ENCODE results near the gene MYO1D. TPM values are rescaled to one million over a fixed set of nuclear protein-coding genes. Genes with fewer than 3 reads are reported as not detected.

Gene MYO1D
- total and polyA plus RNA-seq, 4 donors: 4.5 to 22.9 (median 13.3) TPM

DNA sequence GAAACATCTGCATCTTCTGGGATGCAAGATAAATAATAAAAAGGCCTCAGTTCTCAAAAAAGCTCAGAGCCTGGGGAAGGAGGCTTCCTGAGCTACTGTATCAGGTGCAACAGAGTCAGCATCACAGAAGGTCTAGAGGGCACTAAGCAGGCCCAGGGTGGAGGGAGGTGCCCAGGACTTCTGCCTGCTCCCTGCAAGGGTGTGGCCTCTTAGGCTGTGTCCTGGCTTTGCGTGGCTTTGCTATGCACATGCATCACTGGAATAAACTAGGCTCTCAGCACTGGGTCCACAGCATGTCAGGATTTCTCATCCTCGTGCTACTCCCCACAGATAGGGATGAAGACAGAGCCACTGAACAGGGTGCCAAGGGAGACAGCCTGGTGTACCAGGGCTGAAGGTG is 364.6 kb downstream of the MYO1D start:
- TF ChIP-seq EGR1 (IDR thresholded peaks at IDR 0.05; ENCODE audit: low read depth in 2 of 2) (no peak), FOXA2 (IDR thresholded peaks at IDR 0.05) (no peak), SP1 (IDR thresholded peaks at IDR 0.05) (no peak), JUND (IDR thresholded peaks at IDR 0.05) (no peak), GABPA (IDR thresholded peaks at IDR 0.05 in 1 of 2, conservative IDR thresholded peaks at IDR 0.05 in 1 of 2) (no peak), YY1 (IDR thresholded peaks at IDR 0.05) (no peak), NR2F2 (IDR thresholded peaks at IDR 0.05) (no peak), TAF1 (conservative IDR thresholded peaks at IDR 0.05) (no peak), FOXA1 (IDR thresholded peaks at IDR 0.05) (no peak), RAD21 (IDR thresholded peaks at IDR 0.05) (no peak), RXRA (IDR thresholded peaks at IDR 0.05) (no peak), HNF4G (IDR thresholded peaks at IDR 0.05) (no peak)
- TF ChIP-seq, protein P1, sequence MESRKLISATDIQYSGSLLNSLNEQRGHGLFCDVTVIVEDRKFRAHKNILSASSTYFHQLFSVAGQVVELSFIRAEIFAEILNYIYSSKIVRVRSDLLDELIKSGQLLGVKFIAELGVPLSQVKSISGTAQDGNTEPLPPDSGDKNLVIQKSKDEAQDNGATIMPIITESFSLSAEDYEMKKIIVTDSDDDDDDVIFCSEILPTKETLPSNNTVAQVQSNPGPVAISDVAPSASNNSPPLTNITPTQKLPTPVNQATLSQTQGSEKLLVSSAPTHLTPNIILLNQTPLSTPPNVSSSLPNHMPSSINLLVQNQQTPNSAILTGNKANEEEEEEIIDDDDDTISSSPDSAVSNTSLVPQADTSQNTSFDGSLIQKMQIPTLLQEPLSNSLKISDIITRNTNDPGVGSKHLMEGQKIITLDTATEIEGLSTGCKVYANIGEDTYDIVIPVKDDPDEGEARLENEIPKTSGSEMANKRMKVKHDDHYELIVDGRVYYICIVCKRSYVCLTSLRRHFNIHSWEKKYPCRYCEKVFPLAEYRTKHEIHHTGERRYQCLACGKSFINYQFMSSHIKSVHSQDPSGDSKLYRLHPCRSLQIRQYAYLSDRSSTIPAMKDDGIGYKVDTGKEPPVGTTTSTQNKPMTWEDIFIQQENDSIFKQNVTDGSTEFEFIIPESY (IDR thresholded peaks at IDR 0.05): no peak
- TF ChIP-seq, protein P2, sequence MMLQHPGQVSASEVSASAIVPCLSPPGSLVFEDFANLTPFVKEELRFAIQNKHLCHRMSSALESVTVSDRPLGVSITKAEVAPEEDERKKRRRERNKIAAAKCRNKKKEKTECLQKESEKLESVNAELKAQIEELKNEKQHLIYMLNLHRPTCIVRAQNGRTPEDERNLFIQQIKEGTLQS (IDR thresholded peaks at IDR 0.05): no peak
- TF ChIP-seq, protein P3, sequence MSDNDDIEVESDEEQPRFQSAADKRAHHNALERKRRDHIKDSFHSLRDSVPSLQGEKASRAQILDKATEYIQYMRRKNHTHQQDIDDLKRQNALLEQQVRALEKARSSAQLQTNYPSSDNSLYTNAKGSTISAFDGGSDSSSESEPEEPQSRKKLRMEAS (IDR thresholded peaks at IDR 0.05): no peak
- TF ChIP-seq, protein P4, sequence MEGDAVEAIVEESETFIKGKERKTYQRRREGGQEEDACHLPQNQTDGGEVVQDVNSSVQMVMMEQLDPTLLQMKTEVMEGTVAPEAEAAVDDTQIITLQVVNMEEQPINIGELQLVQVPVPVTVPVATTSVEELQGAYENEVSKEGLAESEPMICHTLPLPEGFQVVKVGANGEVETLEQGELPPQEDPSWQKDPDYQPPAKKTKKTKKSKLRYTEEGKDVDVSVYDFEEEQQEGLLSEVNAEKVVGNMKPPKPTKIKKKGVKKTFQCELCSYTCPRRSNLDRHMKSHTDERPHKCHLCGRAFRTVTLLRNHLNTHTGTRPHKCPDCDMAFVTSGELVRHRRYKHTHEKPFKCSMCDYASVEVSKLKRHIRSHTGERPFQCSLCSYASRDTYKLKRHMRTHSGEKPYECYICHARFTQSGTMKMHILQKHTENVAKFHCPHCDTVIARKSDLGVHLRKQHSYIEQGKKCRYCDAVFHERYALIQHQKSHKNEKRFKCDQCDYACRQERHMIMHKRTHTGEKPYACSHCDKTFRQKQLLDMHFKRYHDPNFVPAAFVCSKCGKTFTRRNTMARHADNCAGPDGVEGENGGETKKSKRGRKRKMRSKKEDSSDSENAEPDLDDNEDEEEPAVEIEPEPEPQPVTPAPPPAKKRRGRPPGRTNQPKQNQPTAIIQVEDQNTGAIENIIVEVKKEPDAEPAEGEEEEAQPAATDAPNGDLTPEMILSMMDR (IDR thresholded peaks at IDR 0.05; ENCODE audit: low read depth, low read length, missing input control): no peak
- TF ChIP-seq, protein P5, sequence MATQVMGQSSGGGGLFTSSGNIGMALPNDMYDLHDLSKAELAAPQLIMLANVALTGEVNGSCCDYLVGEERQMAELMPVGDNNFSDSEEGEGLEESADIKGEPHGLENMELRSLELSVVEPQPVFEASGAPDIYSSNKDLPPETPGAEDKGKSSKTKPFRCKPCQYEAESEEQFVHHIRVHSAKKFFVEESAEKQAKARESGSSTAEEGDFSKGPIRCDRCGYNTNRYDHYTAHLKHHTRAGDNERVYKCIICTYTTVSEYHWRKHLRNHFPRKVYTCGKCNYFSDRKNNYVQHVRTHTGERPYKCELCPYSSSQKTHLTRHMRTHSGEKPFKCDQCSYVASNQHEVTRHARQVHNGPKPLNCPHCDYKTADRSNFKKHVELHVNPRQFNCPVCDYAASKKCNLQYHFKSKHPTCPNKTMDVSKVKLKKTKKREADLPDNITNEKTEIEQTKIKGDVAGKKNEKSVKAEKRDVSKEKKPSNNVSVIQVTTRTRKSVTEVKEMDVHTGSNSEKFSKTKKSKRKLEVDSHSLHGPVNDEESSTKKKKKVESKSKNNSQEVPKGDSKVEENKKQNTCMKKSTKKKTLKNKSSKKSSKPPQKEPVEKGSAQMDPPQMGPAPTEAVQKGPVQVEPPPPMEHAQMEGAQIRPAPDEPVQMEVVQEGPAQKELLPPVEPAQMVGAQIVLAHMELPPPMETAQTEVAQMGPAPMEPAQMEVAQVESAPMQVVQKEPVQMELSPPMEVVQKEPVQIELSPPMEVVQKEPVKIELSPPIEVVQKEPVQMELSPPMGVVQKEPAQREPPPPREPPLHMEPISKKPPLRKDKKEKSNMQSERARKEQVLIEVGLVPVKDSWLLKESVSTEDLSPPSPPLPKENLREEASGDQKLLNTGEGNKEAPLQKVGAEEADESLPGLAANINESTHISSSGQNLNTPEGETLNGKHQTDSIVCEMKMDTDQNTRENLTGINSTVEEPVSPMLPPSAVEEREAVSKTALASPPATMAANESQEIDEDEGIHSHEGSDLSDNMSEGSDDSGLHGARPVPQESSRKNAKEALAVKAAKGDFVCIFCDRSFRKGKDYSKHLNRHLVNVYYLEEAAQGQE (IDR thresholded peaks at IDR 0.05): no peak
- no peaks in the 10 kb centered on the region for H3K9me3 ChIP-seq (ENCODE audit: control insufficient read depth in 4 of 4, low read length in 3 of 4)
- no peak for DNase-seq (ENCODE audit: low spot score)
- H3K4me1 ChIP-seq (ENCODE audit: control insufficient read depth in 4 of 4, insufficient read depth in 4 of 4, low read length in 3 of 4): peaks cover 0 to 3% (median 0%) of the 10 kb centered on the region in 4 donors
- no peak overlapping the region for H3K27ac ChIP-seq (ENCODE audit: low read depth in 1 of 2, low read length in 2 of 2)
- H3K36me3 ChIP-seq (ENCODE audit: control insufficient read depth in 4 of 4, insufficient read depth in 3 of 4, low read depth in 1 of 4, low read length in 3 of 4): no peaks in the 10 kb centered on the region
- no peak overlapping the region for H3K4me3 ChIP-seq (ENCODE audit: low read depth in 1 of 3, low read length in 3 of 3)
- WGBS: 97% methylated on average over 2 of the region's 2 CpGs
- H3K9ac ChIP-seq (ENCODE audit: low read depth in 1 of 2, low read length in 2 of 2): no peak overlapping the region
- no peaks in the 10 kb centered on the region for H3K27me3 ChIP-seq (ENCODE audit: control insufficient read depth in 4 of 4, insufficient read depth in 4 of 4, low read length in 3 of 4)

DNA sequence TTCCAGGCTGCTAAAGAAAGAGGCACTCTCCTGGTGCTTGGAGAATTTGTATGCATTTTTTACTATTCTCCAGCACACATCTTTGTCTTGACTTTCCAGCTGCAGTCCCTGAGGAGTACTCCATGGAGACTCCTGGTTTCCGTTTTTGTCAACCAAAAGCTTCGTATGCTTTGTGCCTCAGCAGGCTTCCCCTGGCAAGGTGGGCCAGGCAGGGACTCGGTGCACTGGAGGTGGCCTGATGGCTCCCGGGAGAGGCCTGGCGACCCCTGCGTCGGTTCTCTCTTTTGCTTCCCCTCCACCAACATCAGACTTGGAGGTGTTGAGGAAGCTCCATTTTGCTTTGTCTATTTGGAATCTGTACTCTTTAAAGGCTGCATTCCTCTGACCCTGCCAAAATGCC is 366.5 kb downstream of the MYO1D start:
- H3K4me3 ChIP-seq (ENCODE audit: low read depth in 1 of 3, low read length in 3 of 3): no peak overlapping the region
- no peak overlapping the region for H3K27ac ChIP-seq (ENCODE audit: low read depth in 1 of 2, low read length in 2 of 2)
- H3K9me3 ChIP-seq (ENCODE audit: control insufficient read depth in 4 of 4, low read length in 3 of 4): no peaks in the 10 kb centered on the region
- no peaks in the 10 kb centered on the region for H3K4me1 ChIP-seq (ENCODE audit: control insufficient read depth in 4 of 4, insufficient read depth in 4 of 4, low read length in 3 of 4)
- 95% methylated on average over 7 of the region's 7 CpGs for WGBS
- no peaks in the 10 kb centered on the region for H3K36me3 ChIP-seq (ENCODE audit: control insufficient read depth in 4 of 4, insufficient read depth in 3 of 4, low read depth in 1 of 4, low read length in 3 of 4)
- H3K9ac ChIP-seq (ENCODE audit: low read depth in 1 of 2, low read length in 2 of 2): no peak overlapping the region
- no peaks in the 10 kb centered on the region for H3K27me3 ChIP-seq (ENCODE audit: control insufficient read depth in 4 of 4, insufficient read depth in 4 of 4, low read length in 3 of 4)
- no peak for DNase-seq (ENCODE audit: low spot score)
- TF ChIP-seq EGR1 (IDR thresholded peaks at IDR 0.05; ENCODE audit: low read depth in 2 of 2) (no peak), JUND (IDR thresholded peaks at IDR 0.05) (no peak), YY1 (IDR thresholded peaks at IDR 0.05) (no peak), HNF4A (conservative IDR thresholded peaks at IDR 0.05) (no peak), RXRA (IDR thresholded peaks at IDR 0.05) (no peak), SP1 (IDR thresholded peaks at IDR 0.05) (no peak), RAD21 (IDR thresholded peaks at IDR 0.05) (no peak), GABPA (IDR thresholded peaks at IDR 0.05 in 1 of 2, conservative IDR thresholded peaks at IDR 0.05 in 1 of 2) (no peak), NR2F2 (IDR thresholded peaks at IDR 0.05) (no peak), TAF1 (conservative IDR thresholded peaks at IDR 0.05) (no peak)
- TF ChIP-seq, protein P3 (IDR thresholded peaks at IDR 0.05): no peak
- TF ChIP-seq, protein P1 (IDR thresholded peaks at IDR 0.05): no peak
- TF ChIP-seq, protein P5 (IDR thresholded peaks at IDR 0.05): no peak

All from liver (tissue), 9 donors.